Esophagus mucosa (tissue), 1 donor: ENCODE results near the gene ADM2. TPM values are rescaled to one million over a fixed set of nuclear protein-coding genes. Genes with fewer than 3 reads are reported as not detected.
A peak's percentile ranks its signal among the peaks of the same experiment; 100 is the strongest.

Experiments
- ATAC-seq: fragments of 200-7000 bp; cut with Tn5 transposase; one replicate; pipeline ENCODE4 v1.9.1; 2020
- total RNA-seq: library from RNA; stranded (reverse); gene quantifications from one replicate; pipeline ENCODE4 v1.2.4, GENCODE V29; 2023
- donor health status: DM: yes; HTN: yes; CAD: no.

Gene ADM2
- total RNA-seq, 1 donor from 2014 or later, result 11.7 TPM

GRCh38 chr22:50467773-50468440, 13.4 kb upstream of the ADM2 start:
- no peak for ATAC-seq

- no peak for ATAC-seq
These were observed 12.7 kb upstream of the ADM2 start for GRCh38 chr22:50468626-50469025.

GRCh38 chr22:50469377-50470305, 11.7 kb upstream of the ADM2 start:
- peak; percentile 89 for ATAC-seq

GRCh38 chr22:50470491-50470890, 10.9 kb upstream of the ADM2 start:
- peak; percentile 39 for ATAC-seq

- ATAC-seq, result no peak
These were observed 10.0 kb upstream of the ADM2 start for GRCh38 chr22:50471197-50471847.

- ATAC-seq, result no peak
These were observed 9.4 kb upstream of the ADM2 start for GRCh38 chr22:50471962-50472361.

GRCh38 chr22:50473088-50473487, 8.3 kb upstream of the ADM2 start:
- no peak for ATAC-seq

GRCh38 chr22:50473855-50474671, 7.3 kb upstream of the ADM2 start:
- no peak for ATAC-seq

- peak; percentile 76 for ATAC-seq
These were observed 6.4 kb upstream of the ADM2 start, which contains the start of gene SBF1 for GRCh38 chr22:50474710-50475651. Gene SBF1 (minus strand): TSS chr22:50475035. CDS start chr22:50474840, 195 bp downstream.

GRCh38 chr22:50475652-50476002, 5.7 kb upstream of the ADM2 start:
- no peak for ATAC-seq

- no peak for ATAC-seq
These were observed 4.5 kb upstream of the ADM2 start for GRCh38 chr22:50476868-50477267.

GRCh38 chr22:50477923-50478322, 3.4 kb upstream of the ADM2 start:
- no peak for ATAC-seq

GRCh38 chr22:50479721-50480120, 1.6 kb upstream of the ADM2 start:
- no peak for ATAC-seq

GRCh38 chr22:50481045-50481439, 301 bp upstream of the ADM2 start:
- no peak for ATAC-seq

GRCh38 chr22:50482107-50483074, 1.0 kb downstream of the ADM2 start:
- ATAC-seq, result peak; percentile 1

- ATAC-seq, result no peak
These were observed 1.8 kb downstream of the ADM2 start for GRCh38 chr22:50483106-50483505.

- ATAC-seq, result no peak
These were observed 2.2 kb downstream of the ADM2 start for GRCh38 chr22:50483556-50483955.

GRCh38 chr22:50483977-50484853, 2.9 kb downstream of the ADM2 start:
- ATAC-seq, result no peak
